ENCODE data around the gene SEC61B. TPM values are rescaled to one million over a fixed set of nuclear protein-coding genes. Genes with fewer than 3 reads are reported as not detected.

The SEC61B gene
- total RNA-seq, 2 experiments from 2014 or later, result 81.0 to 139 TPM

DNA sequence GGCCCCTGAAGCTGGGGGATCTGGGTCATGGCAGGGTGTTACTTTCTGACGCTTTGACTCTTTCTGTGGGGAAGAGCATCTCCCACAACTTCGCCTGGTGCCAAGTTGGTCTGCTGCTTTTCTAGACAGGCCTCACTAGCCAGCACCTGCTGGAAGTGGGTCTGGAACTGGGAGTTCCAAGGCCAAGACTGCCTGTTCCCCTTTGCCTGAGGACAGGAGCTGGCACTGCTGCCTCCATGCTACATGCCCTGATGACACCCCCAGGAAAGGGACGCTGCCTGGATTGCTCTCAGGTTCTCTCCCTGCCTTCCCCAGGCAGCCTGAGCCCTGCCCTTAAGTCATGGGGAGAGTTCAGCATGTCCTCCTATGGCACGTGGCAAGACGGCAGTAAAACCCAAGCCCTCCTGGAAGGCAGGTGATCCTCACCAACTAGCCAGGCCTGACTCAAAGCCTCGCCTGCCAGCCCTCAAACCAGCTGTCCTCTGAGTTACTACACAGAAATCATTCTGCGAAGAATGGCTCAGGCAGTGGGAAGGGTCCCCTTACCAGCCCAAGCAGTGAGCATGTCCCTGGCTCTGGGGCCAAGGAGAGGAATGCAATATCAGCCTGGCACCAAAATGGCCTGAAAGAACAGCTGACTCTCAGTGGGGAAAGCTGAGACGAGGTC is 35.8 kb downstream of the SEC61B start:
- H3K27me3 Mint-ChIP-seq, result peaks cover 5% of the 10 kb centered on the region
- H3K27ac Mint-ChIP-seq, result no peak overlapping the region
- ATAC-seq (no peak), DNase-seq (no peak)
- H3K36me3 Mint-ChIP-seq (ENCODE audit: low read depth), result no peaks in the 10 kb centered on the region
- CTCF ChIA-PET, result interaction anchor here (0.6 kb wide), 1 partner anchor 1344 kb away, joined by 3 read pairs; no protein-coding TSS in a partner anchor
- peaks cover 54% of the 10 kb centered on the region for H3K4me1 Mint-ChIP-seq
- no peaks in the 10 kb centered on the region for H3K9me3 Mint-ChIP-seq (ENCODE audit: low read depth)
- intact Hi-C loops (cut with DNase I, micrococcal nuclease), result loop anchor here in 1 of 2 experiments (10.0 kb wide), 1 partner anchor 837 kb away; the partner anchor contains the start of genes ERP44 and INVS
- no peak overlapping the region for H3K4me3 Mint-ChIP-seq
- POLR2A ChIA-PET, result no interaction called here

DNA sequence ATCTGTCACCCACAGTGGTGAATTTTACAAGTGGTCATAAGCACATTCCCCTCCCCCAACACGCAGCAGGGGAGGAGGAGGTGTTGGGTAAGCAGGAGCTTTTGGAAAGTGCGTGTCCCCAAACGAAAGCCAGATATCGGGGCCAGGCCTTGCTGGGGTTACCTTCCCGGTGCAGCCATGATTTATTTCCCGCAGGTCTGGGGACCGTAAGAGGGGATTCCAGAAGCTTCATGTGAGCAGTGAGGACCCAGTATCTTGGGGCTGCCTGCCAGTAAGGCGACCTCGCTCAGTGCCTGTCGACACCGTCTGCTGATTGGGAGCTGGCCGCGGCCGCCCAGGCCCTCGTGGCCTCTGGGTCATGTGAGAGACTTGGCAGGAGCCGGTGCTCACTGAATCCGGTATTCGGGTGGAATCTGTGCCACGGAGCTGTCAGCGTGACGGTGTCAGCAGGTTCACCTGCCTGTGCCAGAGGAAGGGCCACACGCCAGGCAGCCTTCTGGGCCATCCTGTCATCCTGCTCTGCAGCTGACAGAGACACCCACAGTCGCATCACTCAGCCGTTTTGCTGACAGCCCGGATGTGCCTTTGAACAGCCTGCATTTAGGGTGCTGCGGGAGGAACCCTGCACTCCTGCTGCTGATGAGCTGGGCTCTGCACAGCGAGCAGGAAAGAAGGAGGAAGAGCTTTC is 37.3 kb downstream of the SEC61B start:
- POLR2A ChIA-PET, result interaction anchor here (1.8 kb wide), 1 partner anchor 37 kb away, joined by 4 read pairs; the partner anchor contains the start of genes ALG2 and SEC61B
- Mint-ChIP-seq H3K4me3 (no peak overlapping the region), H3K36me3 (ENCODE audit: low read depth) (no peaks in the 10 kb centered on the region), H3K27me3 (peaks cover 5% of the 10 kb centered on the region), H3K27ac (peak overlapping the region; percentile 87), H3K9me3 (ENCODE audit: low read depth) (no peaks in the 10 kb centered on the region), H3K4me1 (peaks cover 48% of the 10 kb centered on the region)
- CTCF ChIA-PET, result interaction anchor here (0.6 to 1.3 kb wide), 2 partner anchors 74 to 335 kb away, joined by 4 read pairs; no protein-coding TSS in a partner anchor
- intact Hi-C loops (cut with DNase I, micrococcal nuclease), result loop anchor here in 1 of 2 experiments (10.0 kb wide), 1 partner anchor 835 kb away; the partner anchor contains the start of genes ERP44 and INVS
- DNase-seq, result peak; percentile 76
- ATAC-seq, result peak; percentile 91

DNA sequence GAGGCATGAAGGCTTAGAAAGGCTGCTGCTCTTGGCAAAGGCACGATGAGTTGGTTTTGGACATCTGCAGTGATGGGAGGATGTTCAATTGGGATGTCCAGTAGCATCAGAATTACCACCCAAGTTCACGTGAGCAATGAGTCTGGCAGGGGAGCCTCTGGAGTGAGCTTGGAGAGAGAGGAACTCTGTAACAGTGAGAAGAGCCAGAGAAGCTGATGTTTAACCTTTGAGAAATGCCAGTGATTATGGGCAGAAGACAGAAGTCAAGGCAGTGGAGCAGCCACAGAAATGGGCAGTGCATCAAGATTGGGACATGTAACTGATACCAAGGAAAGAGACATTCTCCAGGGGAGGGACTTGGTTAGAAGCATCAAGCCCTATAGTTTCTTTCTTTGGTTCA is 39.8 kb downstream of the SEC61B start:
- ATAC-seq (no peak), DNase-seq (no peak)
- no peaks in the 10 kb centered on the region for H3K36me3 Mint-ChIP-seq (ENCODE audit: low read depth)
- H3K4me3 Mint-ChIP-seq, result no peak overlapping the region
- peaks cover 37% of the 10 kb centered on the region for H3K4me1 Mint-ChIP-seq
- CTCF ChIA-PET, result interaction anchor here (1.3 kb wide), 1 partner anchor 77 kb away, joined by 4 read pairs; no protein-coding TSS in a partner anchor
- no peaks in the 10 kb centered on the region for H3K27me3 Mint-ChIP-seq
- intact Hi-C loops (cut with DNase I, micrococcal nuclease), result loop anchor here in 1 of 2 experiments (10.0 kb wide), 1 partner anchor 1063 kb away; no protein-coding TSS in a partner anchor
- POLR2A ChIA-PET, result no interaction called here
- H3K27ac Mint-ChIP-seq, result no peak overlapping the region
- H3K9me3 Mint-ChIP-seq (ENCODE audit: low read depth), result no peaks in the 10 kb centered on the region

DNA sequence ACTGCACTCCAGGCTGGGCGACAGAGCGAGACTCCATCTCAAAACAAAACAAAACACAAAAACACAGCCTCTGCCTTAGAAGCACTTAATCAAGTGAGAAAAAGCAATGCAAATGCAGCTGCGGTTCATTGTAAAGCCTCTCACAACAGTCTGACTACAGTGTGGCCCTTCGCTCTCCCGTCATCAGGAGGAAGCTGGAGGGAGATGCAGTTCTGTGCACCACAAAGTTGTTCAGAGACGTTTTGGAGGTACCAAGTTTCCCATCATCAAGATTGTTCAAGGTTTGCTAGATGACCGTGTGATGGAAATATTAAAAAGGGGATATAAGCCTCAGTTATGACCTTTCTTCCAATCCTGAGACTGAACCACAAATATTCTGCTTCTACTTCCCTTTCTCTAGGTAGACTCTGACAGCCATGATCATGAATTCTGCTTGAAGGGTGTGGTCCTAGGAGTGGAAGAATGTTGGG is 40.9 kb downstream of the SEC61B start:
- no peak overlapping the region for H3K4me3 Mint-ChIP-seq
- H3K4me1 Mint-ChIP-seq, result peaks cover 39% of the 10 kb centered on the region
- no peak for DNase-seq
- ChIA-PET CTCF (no interaction called here), POLR2A (no interaction called here)
- no peaks in the 10 kb centered on the region for H3K36me3 Mint-ChIP-seq (ENCODE audit: low read depth)
- ATAC-seq, result no peak
- intact Hi-C loops (cut with DNase I, micrococcal nuclease), result loop anchor here in 1 of 2 experiments (10.0 kb wide), 1 partner anchor 1062 kb away; no protein-coding TSS in a partner anchor
- H3K9me3 Mint-ChIP-seq (ENCODE audit: low read depth), result no peaks in the 10 kb centered on the region
- H3K27me3 Mint-ChIP-seq, result no peaks in the 10 kb centered on the region
- H3K27ac Mint-ChIP-seq, result no peak overlapping the region

DNA sequence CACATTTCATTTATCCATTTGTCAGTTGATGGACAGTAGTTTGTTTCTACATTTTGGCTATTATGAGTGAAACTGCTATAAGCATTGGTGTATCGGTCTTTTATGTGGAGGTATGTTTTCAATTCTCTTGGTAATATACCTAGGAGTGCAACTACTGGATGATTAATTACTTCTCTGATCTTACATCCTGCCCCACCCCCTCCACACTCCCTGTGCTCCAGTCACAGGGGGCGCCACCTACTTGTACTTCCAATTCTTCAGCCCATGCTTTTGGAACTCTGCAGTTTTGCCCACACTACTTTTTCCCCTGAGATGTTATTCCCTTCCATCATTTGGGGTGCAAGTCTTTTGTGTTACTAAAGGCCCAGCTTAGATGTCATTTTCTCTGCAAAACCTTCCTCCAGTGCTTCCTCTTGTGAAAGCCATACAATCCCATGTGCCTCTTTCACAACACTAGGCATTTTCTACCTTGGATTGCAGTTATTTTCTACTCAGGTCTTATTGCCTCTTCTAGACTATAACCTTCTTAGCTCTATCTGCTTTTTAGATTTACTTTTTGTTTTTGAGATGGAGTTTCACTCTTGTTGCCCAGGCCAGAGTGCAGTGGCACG is 42.1 kb downstream of the SEC61B start:
- Mint-ChIP-seq H3K4me1 (peaks cover 32% of the 10 kb centered on the region), H3K4me3 (no peak overlapping the region), H3K27me3 (no peaks in the 10 kb centered on the region), H3K9me3 (ENCODE audit: low read depth) (no peaks in the 10 kb centered on the region), H3K36me3 (ENCODE audit: low read depth) (no peaks in the 10 kb centered on the region), H3K27ac (no peak overlapping the region)
- DNase-seq (peak; percentile 72), ATAC-seq (peak; percentile 47)
- POLR2A ChIA-PET, result no interaction called here
- intact Hi-C loops (cut with DNase I, micrococcal nuclease), result loop anchor here in 1 of 2 experiments (10.0 kb wide), 1 partner anchor 1061 kb away; no protein-coding TSS in a partner anchor
- CTCF ChIA-PET, result interaction anchor here (0.6 to 2.4 kb wide), 5 partner anchors 31 to 365 kb away, joined by 3 to 10 read pairs (median 4); no protein-coding TSS in a partner anchor

DNA sequence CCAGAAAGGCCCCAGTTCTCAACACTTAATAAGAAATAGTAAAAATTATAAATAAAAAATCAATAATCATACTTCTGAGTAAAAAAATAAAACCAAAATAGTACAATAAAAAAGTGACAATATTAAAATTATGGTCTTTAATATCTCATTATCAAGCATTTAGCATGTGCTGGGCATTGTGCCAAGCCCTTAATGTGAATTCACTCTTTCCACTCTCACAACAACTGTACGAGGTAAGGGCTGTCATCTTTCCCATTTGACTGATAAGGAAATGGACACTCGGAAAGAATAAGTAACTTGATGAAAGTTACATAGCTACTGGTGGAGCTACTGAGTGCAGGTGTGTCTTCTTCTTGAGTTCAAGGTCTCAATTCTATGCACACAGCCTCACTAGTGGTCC is 43.6 kb downstream of the SEC61B start:
- no peak overlapping the region for H3K27ac Mint-ChIP-seq
- H3K36me3 Mint-ChIP-seq (ENCODE audit: low read depth), result no peaks in the 10 kb centered on the region
- DNase-seq, result no peak
- H3K4me3 Mint-ChIP-seq, result no peak overlapping the region
- CTCF ChIA-PET, result interaction anchor here (0.8 to 2.4 kb wide), 11 partner anchors 10 to 545 kb away, joined by 3 to 10 read pairs (median 3); no protein-coding TSS in a partner anchor
- H3K27me3 Mint-ChIP-seq, result peaks cover 3% of the 10 kb centered on the region
- ATAC-seq, result peak; percentile 27
- POLR2A ChIA-PET, result no interaction called here
- intact Hi-C loops (cut with DNase I, micrococcal nuclease), result loop anchor here (1.0 to 10.0 kb wide), 4 partner anchors 81 to 1059 kb away; no protein-coding TSS in a partner anchor
- H3K4me1 Mint-ChIP-seq, result peaks cover 23% of the 10 kb centered on the region
- no peaks in the 10 kb centered on the region for H3K9me3 Mint-ChIP-seq (ENCODE audit: low read depth)

DNA sequence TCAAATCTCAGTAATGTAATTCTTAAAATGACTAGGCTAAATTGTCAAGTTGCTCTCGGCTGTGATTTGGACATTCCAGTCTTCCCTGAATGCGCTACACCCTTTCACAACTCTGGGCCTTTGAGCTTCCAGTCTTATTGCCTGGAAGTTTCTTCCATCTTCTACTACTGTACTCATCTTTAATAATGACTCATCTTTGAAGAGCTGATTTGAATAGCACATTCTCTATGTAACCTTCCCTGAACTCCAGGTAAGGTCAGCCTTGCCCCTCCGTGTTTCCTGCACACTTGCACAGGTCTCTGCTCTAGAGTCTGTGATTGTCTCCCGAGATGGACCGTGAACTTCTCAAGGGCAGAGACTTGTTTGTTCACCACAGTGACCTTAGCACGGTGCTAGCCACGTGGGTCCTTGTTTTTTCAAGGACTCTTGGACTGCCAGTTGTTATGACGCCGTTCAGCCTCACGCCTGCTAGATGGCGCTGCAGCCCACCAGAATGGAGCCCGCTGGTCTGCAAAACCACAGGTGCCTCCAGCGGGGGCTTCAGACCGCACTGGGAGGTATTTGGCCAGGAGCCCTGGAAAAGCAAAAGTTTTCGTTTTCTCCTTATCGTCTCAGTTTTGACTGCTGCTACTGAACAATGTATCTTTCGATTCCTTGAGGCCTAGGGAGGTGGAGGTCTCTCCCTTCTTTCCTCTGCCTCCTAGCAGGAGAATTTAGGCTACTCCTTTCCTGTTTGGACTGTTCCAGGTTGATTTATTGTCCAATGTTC is 44.4 kb downstream of the SEC61B start:
- no peaks in the 10 kb centered on the region for H3K9me3 Mint-ChIP-seq (ENCODE audit: low read depth)
- H3K27me3 Mint-ChIP-seq, result peaks cover 5% of the 10 kb centered on the region
- intact Hi-C loops (cut with DNase I, micrococcal nuclease), result loop anchor here (1.0 to 10.0 kb wide), 4 partner anchors 82 to 1058 kb away; no protein-coding TSS in a partner anchor
- ChIA-PET POLR2A (no interaction called here), CTCF (interaction anchor here (0.9 to 2.4 kb wide), 9 partner anchors 11 to 544 kb away, joined by 3 to 10 read pairs (median 3); no protein-coding TSS in a partner anchor)
- peak overlapping the region; percentile 65 for H3K27ac Mint-ChIP-seq
- H3K36me3 Mint-ChIP-seq (ENCODE audit: low read depth), result no peaks in the 10 kb centered on the region
- peak; percentile 83 for DNase-seq
- ATAC-seq, result peak; percentile 85
- H3K4me3 Mint-ChIP-seq, result peak overlapping the region; percentile 48
- H3K4me1 Mint-ChIP-seq, result peaks cover 23% of the 10 kb centered on the region

DNA sequence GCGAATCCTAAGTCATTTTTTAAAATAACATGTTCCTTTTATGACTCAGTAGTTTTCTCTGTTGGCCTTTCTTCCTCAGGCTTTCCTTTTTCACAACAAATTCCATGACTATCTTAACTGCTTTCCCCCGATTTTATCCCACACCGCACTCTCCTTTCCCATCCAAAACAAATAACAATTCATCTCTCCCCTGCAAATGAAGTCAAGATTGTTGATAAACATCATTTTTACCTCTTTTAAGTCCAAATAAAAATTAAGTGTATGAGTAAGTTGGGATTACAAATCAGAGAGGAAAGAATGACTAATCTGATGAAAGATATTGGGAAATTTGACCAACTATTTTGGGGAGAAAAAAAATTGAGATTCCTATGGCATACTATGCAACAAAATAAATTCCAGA is 47.3 kb downstream of the SEC61B start:
- H3K4me3 Mint-ChIP-seq, result no peak overlapping the region
- H3K27me3 Mint-ChIP-seq, result peaks cover 5% of the 10 kb centered on the region
- no peaks in the 10 kb centered on the region for H3K36me3 Mint-ChIP-seq (ENCODE audit: low read depth)
- H3K27ac Mint-ChIP-seq, result no peak overlapping the region
- no peak for ATAC-seq
- POLR2A ChIA-PET, result interaction anchor here (0.6 kb wide), 1 partner anchor 675 kb away, joined by 3 read pairs; no protein-coding TSS in a partner anchor
- H3K4me1 Mint-ChIP-seq, result peaks cover 14% of the 10 kb centered on the region
- intact Hi-C loops (cut with DNase I, micrococcal nuclease), result loop anchor here in 1 of 2 experiments (10.0 kb wide), 1 partner anchor 1055 kb away; no protein-coding TSS in a partner anchor
- no peak for DNase-seq
- H3K9me3 Mint-ChIP-seq (ENCODE audit: low read depth), result no peaks in the 10 kb centered on the region
- CTCF ChIA-PET, result interaction anchor here (1.1 kb wide), 1 partner anchor 41 kb away, joined by 3 read pairs; no protein-coding TSS in a partner anchor

DNA sequence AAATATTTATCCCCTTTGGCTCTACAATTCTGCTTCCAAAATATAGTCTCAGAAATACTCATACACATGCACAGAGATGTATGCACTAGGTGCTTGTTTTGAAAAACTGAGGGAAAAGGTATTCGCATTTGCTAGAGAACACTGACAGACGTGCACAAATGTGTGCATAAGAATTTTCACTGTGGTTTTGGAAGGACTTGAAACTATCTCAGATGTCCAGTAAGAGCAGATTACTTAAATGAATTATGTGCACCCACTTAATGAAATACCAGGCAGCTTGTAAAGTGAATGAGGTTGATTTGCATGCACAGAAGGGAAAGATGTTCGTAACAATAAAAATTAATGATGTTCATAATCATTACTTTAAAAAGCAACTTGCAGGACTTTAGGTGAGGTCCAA is 48.4 kb downstream of the SEC61B start:
- ATAC-seq (no peak), DNase-seq (no peak)
- H3K27ac Mint-ChIP-seq, result no peak overlapping the region
- ChIA-PET POLR2A (no interaction called here), CTCF (interaction anchor here (0.8 to 1.8 kb wide), 2 partner anchors 14 to 38 kb away, joined by 3 to 5 read pairs; no protein-coding TSS in a partner anchor)
- peaks cover 14% of the 10 kb centered on the region for H3K4me1 Mint-ChIP-seq
- no peak overlapping the region for H3K4me3 Mint-ChIP-seq
- intact Hi-C loops (cut with DNase I, micrococcal nuclease), result no loop called here
- no peaks in the 10 kb centered on the region for H3K9me3 Mint-ChIP-seq (ENCODE audit: low read depth)
- H3K36me3 Mint-ChIP-seq (ENCODE audit: low read depth), result no peaks in the 10 kb centered on the region
- H3K27me3 Mint-ChIP-seq, result peaks cover 5% of the 10 kb centered on the region

DNA sequence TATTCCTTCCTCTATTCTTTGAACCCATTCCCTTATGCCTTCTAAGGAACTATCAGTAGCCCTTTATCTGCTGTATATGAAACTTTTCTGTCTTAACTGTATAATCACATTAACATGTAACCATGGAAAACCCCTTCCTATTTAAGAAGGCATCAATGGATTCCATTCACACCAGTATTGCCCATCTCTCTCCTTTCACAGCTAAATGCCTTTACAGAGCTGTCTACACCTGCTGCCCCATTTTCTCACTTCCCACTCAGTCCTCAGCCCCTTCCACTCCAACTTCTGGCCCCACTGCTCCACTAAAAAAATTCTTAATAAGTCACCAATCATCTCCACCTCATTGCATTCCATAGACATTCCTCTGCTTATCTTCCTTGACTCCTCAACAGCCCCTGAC is 50.8 kb downstream of the SEC61B start:
- DNase-seq, result no peak
- intact Hi-C loops (cut with DNase I, micrococcal nuclease), result no loop called here
- Mint-ChIP-seq H3K4me1 (no peaks in the 10 kb centered on the region), H3K9me3 (ENCODE audit: low read depth) (no peaks in the 10 kb centered on the region), H3K4me3 (no peak overlapping the region), H3K27me3 (peaks cover 11% of the 10 kb centered on the region), H3K27ac (no peak overlapping the region), H3K36me3 (ENCODE audit: low read depth) (no peaks in the 10 kb centered on the region)
- ChIA-PET CTCF (no interaction called here), POLR2A (no interaction called here)
- ATAC-seq, result no peak

Measured in activated CD4-positive, alpha-beta T cell treated with anti-CD3 and anti-CD28 coated beads for 36 hours (primary cell).